Measurements from ENCODE around the gene CCIN.

CCIN gene

GRCh38 chr9:36135741-36136271, 33.4 kb upstream of the CCIN start:
- Mint-ChIP-seq H3K4me3 (peak overlapping the region; percentile 84), H3K27ac (peak overlapping the region; percentile 57), H3K4me1 (ENCODE audit: low read depth) (peaks cover 36% of the 10 kb centered on the region), H3K9me3 (no peaks in the 10 kb centered on the region), H3K27me3 (ENCODE audit: low read depth) (peaks cover 31% of the 10 kb centered on the region), H3K36me3 (ENCODE audit: low read depth) (peaks cover 20% of the 10 kb centered on the region)
- DNase-seq (ENCODE audit: low spot score) = no peak

- H3K27me3 Mint-ChIP-seq (ENCODE audit: low read depth) = peaks cover 31% of the 10 kb centered on the region
- H3K4me1 Mint-ChIP-seq (ENCODE audit: low read depth) = peaks cover 41% of the 10 kb centered on the region
- DNase-seq (ENCODE audit: low spot score) = peak; percentile 86
These were observed 32.8 kb upstream of the CCIN start, which contains the start of gene GLIPR2 for GRCh38 chr9:36136272-36136893. TSS of gene GLIPR2 (plus strand) at chr9:36136733. CDS start at chr9:36136779, 46 bp downstream.

GRCh38 chr9:36136894-36137391, 32.2 kb upstream of the CCIN start:
- no peaks in the 10 kb centered on the region for H3K9me3 Mint-ChIP-seq
- peaks cover 24% of the 10 kb centered on the region for H3K36me3 Mint-ChIP-seq (ENCODE audit: low read depth)
- H3K4me3 Mint-ChIP-seq = peak overlapping the region; percentile 88
- peaks cover 45% of the 10 kb centered on the region for H3K4me1 Mint-ChIP-seq (ENCODE audit: low read depth)
- peaks cover 30% of the 10 kb centered on the region for H3K27me3 Mint-ChIP-seq (ENCODE audit: low read depth)
- peak overlapping the region; percentile 76 for H3K27ac Mint-ChIP-seq
- DNase-seq (ENCODE audit: low spot score) = no peak

More at GRCh38 chr9:36136272-36136893, 32.8 kb upstream of the CCIN start, which contains the start of gene GLIPR2:
- H3K4me3 Mint-ChIP-seq = peak within 1 kb of the TSS; percentile 88
- H3K27ac Mint-ChIP-seq = peak within 1 kb of the TSS; percentile 76
- no peaks in the 10 kb centered on the region for H3K9me3 Mint-ChIP-seq
- H3K36me3 Mint-ChIP-seq (ENCODE audit: low read depth) = peaks cover 23% of the 10 kb centered on the region

- Mint-ChIP-seq H3K4me3 (peak overlapping the region; percentile 88), H3K36me3 (ENCODE audit: low read depth) (peaks cover 28% of the 10 kb centered on the region), H3K9me3 (no peaks in the 10 kb centered on the region), H3K4me1 (ENCODE audit: low read depth) (peaks cover 51% of the 10 kb centered on the region), H3K27ac (peak overlapping the region; percentile 76), H3K27me3 (ENCODE audit: low read depth) (peaks cover 27% of the 10 kb centered on the region)
- no peak for DNase-seq (ENCODE audit: low spot score)
These were observed 31.7 kb upstream of the CCIN start for GRCh38 chr9:36137392-36138004.

- H3K4me1 Mint-ChIP-seq (ENCODE audit: low read depth) = peaks cover 61% of the 10 kb centered on the region
- no peak overlapping the region for H3K27ac Mint-ChIP-seq
- H3K9me3 Mint-ChIP-seq = no peaks in the 10 kb centered on the region
- peak overlapping the region; percentile 88 for H3K4me3 Mint-ChIP-seq
- DNase-seq (ENCODE audit: low spot score) = no peak
- peaks cover 36% of the 10 kb centered on the region for H3K36me3 Mint-ChIP-seq (ENCODE audit: low read depth)
- peaks cover 23% of the 10 kb centered on the region for H3K27me3 Mint-ChIP-seq (ENCODE audit: low read depth)
These were observed 30.7 kb upstream of the CCIN start for GRCh38 chr9:36138496-36138895.

GRCh38 chr9:36138901-36139300, 30.3 kb upstream of the CCIN start:
- no peak for DNase-seq (ENCODE audit: low spot score)
- Mint-ChIP-seq H3K9me3 (no peaks in the 10 kb centered on the region), H3K27ac (peak overlapping the region; percentile 49), H3K36me3 (ENCODE audit: low read depth) (peaks cover 39% of the 10 kb centered on the region), H3K4me3 (peak overlapping the region; percentile 88), H3K27me3 (ENCODE audit: low read depth) (peaks cover 20% of the 10 kb centered on the region), H3K4me1 (ENCODE audit: low read depth) (peaks cover 65% of the 10 kb centered on the region)

- Mint-ChIP-seq H3K27ac (peak overlapping the region; percentile 90), H3K27me3 (ENCODE audit: low read depth) (peaks cover 10% of the 10 kb centered on the region), H3K4me1 (ENCODE audit: low read depth) (peaks cover 80% of the 10 kb centered on the region), H3K36me3 (ENCODE audit: low read depth) (peaks cover 53% of the 10 kb centered on the region), H3K4me3 (peak overlapping the region; percentile 88), H3K9me3 (peaks cover 3% of the 10 kb centered on the region)
- DNase-seq (ENCODE audit: low spot score) = peak; percentile 46
These were observed 28.8 kb upstream of the CCIN start for GRCh38 chr9:36140086-36141084.

GRCh38 chr9:36141288-36141687, 27.9 kb upstream of the CCIN start:
- peaks cover 12% of the 10 kb centered on the region for H3K9me3 Mint-ChIP-seq
- H3K27me3 Mint-ChIP-seq (ENCODE audit: low read depth) = peaks cover 4% of the 10 kb centered on the region
- H3K4me3 Mint-ChIP-seq = peak overlapping the region; percentile 88
- DNase-seq (ENCODE audit: low spot score) = no peak
- peaks cover 62% of the 10 kb centered on the region for H3K36me3 Mint-ChIP-seq (ENCODE audit: low read depth)
- no peak overlapping the region for H3K27ac Mint-ChIP-seq
- H3K4me1 Mint-ChIP-seq (ENCODE audit: low read depth) = peaks cover 83% of the 10 kb centered on the region

- Mint-ChIP-seq H3K4me1 (ENCODE audit: low read depth) (peaks cover 85% of the 10 kb centered on the region), H3K9me3 (peaks cover 14% of the 10 kb centered on the region), H3K36me3 (ENCODE audit: low read depth) (peaks cover 64% of the 10 kb centered on the region), H3K27ac (peak overlapping the region; percentile 64), H3K4me3 (peak overlapping the region; percentile 81), H3K27me3 (ENCODE audit: low read depth) (peaks cover 4% of the 10 kb centered on the region)
- DNase-seq (ENCODE audit: low spot score) = no peak
These were observed 27.4 kb upstream of the CCIN start for GRCh38 chr9:36141761-36142160.

- peak overlapping the region; percentile 89 for H3K27ac Mint-ChIP-seq
- H3K36me3 Mint-ChIP-seq (ENCODE audit: low read depth) = peaks cover 71% of the 10 kb centered on the region
- no peak for DNase-seq (ENCODE audit: low spot score)
- H3K4me3 Mint-ChIP-seq = peak overlapping the region; percentile 81
- H3K27me3 Mint-ChIP-seq (ENCODE audit: low read depth) = peaks cover 2% of the 10 kb centered on the region
- peaks cover 18% of the 10 kb centered on the region for H3K9me3 Mint-ChIP-seq
- peaks cover 88% of the 10 kb centered on the region for H3K4me1 Mint-ChIP-seq (ENCODE audit: low read depth)
These were observed 26.5 kb upstream of the CCIN start for GRCh38 chr9:36142510-36143244.

- Mint-ChIP-seq H3K4me1 (ENCODE audit: low read depth) (peaks cover 89% of the 10 kb centered on the region), H3K36me3 (ENCODE audit: low read depth) (peaks cover 73% of the 10 kb centered on the region), H3K4me3 (peak overlapping the region; percentile 81), H3K9me3 (peaks cover 18% of the 10 kb centered on the region), H3K27me3 (ENCODE audit: low read depth) (no peaks in the 10 kb centered on the region), H3K27ac (peak overlapping the region; percentile 89)
- DNase-seq (ENCODE audit: low spot score) = no peak
These were observed 25.9 kb upstream of the CCIN start for GRCh38 chr9:36143245-36143641.

- no peak for DNase-seq (ENCODE audit: low spot score)
- H3K4me1 Mint-ChIP-seq (ENCODE audit: low read depth) = peaks cover 85% of the 10 kb centered on the region
- peaks cover 18% of the 10 kb centered on the region for H3K9me3 Mint-ChIP-seq
- H3K4me3 Mint-ChIP-seq = peak overlapping the region; percentile 81
- H3K27me3 Mint-ChIP-seq (ENCODE audit: low read depth) = no peaks in the 10 kb centered on the region
- peak overlapping the region; percentile 89 for H3K27ac Mint-ChIP-seq
- peaks cover 66% of the 10 kb centered on the region for H3K36me3 Mint-ChIP-seq (ENCODE audit: low read depth)
These were observed 24.6 kb upstream of the CCIN start for GRCh38 chr9:36144309-36145232.

Data from T-helper 2 cell treated with Interferon-gamma antibody and Interleukin-4, amounts not matched to agents 5 μg/mL and 100 μg/mL, for 36 hours (primary cell).